A549 (cell line): Measurements from ENCODE around the gene RAB18.

Experiments used
- E2F6 ChIP-seq: IDR thresholded peaks from 2 replicates; pipeline ENCODE4 v1.6.1; 2012; ENCODE audit warnings: low read depth, borderline replicate concordance
- POLR2A ChIP-seq: IDR thresholded peaks from 2 replicates; pipeline ENCODE4 v1.6.1; 2012; ENCODE audit warnings: mild to moderate bottlenecking, low read length
- RFX5 ChIP-seq: fragments of 450-650 bp; IDR thresholded peaks from 2 replicates; pipeline ENCODE4 v1.7.1; 2014; ENCODE audit warnings: antibody characterized with exemption, mild to moderate bottlenecking, moderate library complexity
- SMC3 ChIP-seq: fragments of >200 bp; sonication (Bioruptor Twin); formaldehyde crosslinking; IDR thresholded peaks from 3 replicates; pipeline ENCODE4 v1.6.1; 2018; ENCODE audit warnings: inconsistent platforms

GRCh38 chr10:27547047-27547446 lies 42.9 kb downstream of the RAB18 start:
- no peak for TF ChIP-seq SMC3
- TF ChIP-seq POLR2A = no peak
- no peak for TF ChIP-seq E2F6
- no peak for TF ChIP-seq RFX5
